ENCODE data around the gene TCEAL1. TPM values are rescaled to one million over a fixed set of nuclear protein-coding genes. Genes with fewer than 3 reads are reported as not detected.
"Not testable (repeated sequence)": the region's sequence is repeated elsewhere in the genome, so short reads cannot be mapped to it uniquely, and the experiment has no call there.

TCEAL1 gene
- total RNA-seq, 1 experiment from 2014 or later: not detected

GRCh38 chrX:103656617-103657016 lies 27.8 kb downstream of the TCEAL1 start:
- TF ChIP-seq SRF (IDR thresholded peaks at IDR 0.05; ENCODE audit: low read depth) (peak; percentile 54; the same call in 1 of the 2 replicates), POLR2AphosphoS5 (IDR thresholded peaks at IDR 0.05; ENCODE audit: low read depth, low read length) (no peak), ATF3 (IDR thresholded peaks at IDR 0.05) (no peak), CBX3 (IDR thresholded peaks at IDR 0.05; ENCODE audit: low read depth) (peak; percentile 33; the same call in 1 of the 2 replicates), FOSL1 (IDR thresholded peaks at IDR 0.05; ENCODE audit: low read depth) (peak; percentile 83), MAX (IDR thresholded peaks at IDR 0.05) (0 out of 2 replicates have a peak, but pooled peaks have one; percentile 38), SP1 (IDR thresholded peaks at IDR 0.05; ENCODE audit: low read depth) (peak; percentile 52), TCF7L2 (IDR thresholded peaks at IDR 0.05; ENCODE audit: borderline replicate concordance, extremely low read depth, insufficient read depth, insufficient read length) (no peak), SIN3A (IDR thresholded peaks at IDR 0.05; ENCODE audit: low read depth) (0 out of 2 replicates have a peak, but pooled peaks have one; percentile 31), JUND (IDR thresholded peaks at IDR 0.05) (peak; percentile 61)
- Histone ChIP-seq H3K9me2 (ENCODE audit: insufficient read depth) (no peaks in the 10 kb centered on the region), H3K36me3 (ENCODE audit: control insufficient read depth in 1 of 2, insufficient read depth in 2 of 2, low read length in 2 of 2) (no peaks in the 10 kb centered on the region), H3K9ac (ENCODE audit: low read length) (no peak overlapping the region), H3K27ac (ENCODE audit: low read depth, low read length) (peak overlapping the region; percentile 44; the same call in 1 of the 2 replicates), H3K9me3 (ENCODE audit: control insufficient read depth in 1 of 2, insufficient read depth in 1 of 2, low read depth in 1 of 2, low read length in 2 of 2) (no peaks in the 10 kb centered on the region), H3K4me2 (ENCODE audit: low read length) (peak overlapping the region; percentile 56), H3K4me1 (ENCODE audit: control insufficient read depth in 1 of 2, insufficient read depth in 2 of 2, low read length in 2 of 2) (peaks cover 11 to 27% of the 10 kb centered on the region in 2 experiments), H3K27me3 (ENCODE audit: insufficient read depth, low read length) (no peaks in the 10 kb centered on the region), H4K20me1 (ENCODE audit: insufficient read depth) (no peaks in the 10 kb centered on the region), H3K79me2 (ENCODE audit: insufficient read depth, low read length) (no peaks in the 10 kb centered on the region), H2AFZ (ENCODE audit: low read depth, low read length, poor library complexity, severe bottlenecking) (no peak overlapping the region), H3K4me3 (replicated peaks in 1 of 2; ENCODE audit: low read depth in 1 of 2, low read length in 2 of 2) (no peak overlapping the region)
- ATAC-seq (peak; percentile 91), DNase-seq (ENCODE audit: low read depth, low spot score) (peak; percentile 60)
- ChIA-PET POLR2A (no interaction called here), RAD21 (ENCODE audit: low non-redundant PET in 1 of 2, low total read pairs in 2 of 2, uncharacterized antibody in 2 of 2, unreplicated experiment in 2 of 2) (no interaction called here), CTCF (no interaction called here)
- intact Hi-C loops (cut with micrococcal nuclease): no loop called here
- no TSS peak for BruUV-seq (replicated peaks)

- POLR2A ChIA-PET; H2AFZ ChIP-seq (ENCODE audit: low read depth, low read length, poor library complexity, severe bottlenecking); H3K4me3 ChIP-seq (replicated peaks in 1 of 2; ENCODE audit: low read depth in 1 of 2, low read length in 2 of 2); H3K9ac ChIP-seq (ENCODE audit: low read length); H3K9me3 ChIP-seq (ENCODE audit: control insufficient read depth in 1 of 2, insufficient read depth in 1 of 2, low read depth in 1 of 2, low read length in 2 of 2); intact Hi-C loops (cut with micrococcal nuclease); BruUV-seq (replicated peaks); H4K20me1 ChIP-seq (ENCODE audit: insufficient read depth); H3K27me3 ChIP-seq (ENCODE audit: insufficient read depth, low read length); RAD21 ChIA-PET (ENCODE audit: low non-redundant PET in 1 of 2, low total read pairs in 2 of 2, uncharacterized antibody in 2 of 2, unreplicated experiment in 2 of 2); CTCF ChIA-PET; H3K79me2 ChIP-seq (ENCODE audit: insufficient read depth, low read length); H3K36me3 ChIP-seq (ENCODE audit: control insufficient read depth in 1 of 2, insufficient read depth in 2 of 2, low read length in 2 of 2); H3K9me2 ChIP-seq (ENCODE audit: insufficient read depth): not testable (repeated sequence)
- peaks cover 11 to 27% of the 10 kb centered on the region in 2 experiments for H3K4me1 ChIP-seq (ENCODE audit: control insufficient read depth in 1 of 2, insufficient read depth in 2 of 2, low read length in 2 of 2)
- H3K4me2 ChIP-seq (ENCODE audit: low read length): peak overlapping the region; percentile 56
- ATAC-seq (peak; percentile 77), DNase-seq (ENCODE audit: low read depth, low spot score) (peak; percentile 16)
- TF ChIP-seq CBX3 (IDR thresholded peaks at IDR 0.05; ENCODE audit: low read depth) (peak; percentile 8; the same call in 1 of the 2 replicates), SIN3A (IDR thresholded peaks at IDR 0.05; ENCODE audit: low read depth) (0 out of 2 replicates have a peak, but pooled peaks have one; percentile 3)
- H3K27ac ChIP-seq (ENCODE audit: low read depth, low read length): peak overlapping the region; percentile 44; the same call in 1 of the 2 replicates
These were observed 28.3 kb downstream of the TCEAL1 start for GRCh38 chrX:103657066-103657465.
